HG02759 (cell line): ENCODE results near the gene ARRDC1.
A peak's percentile ranks its signal among the peaks of the same experiment; 100 is the strongest.
"Not testable (repeated sequence)": the region's sequence is repeated elsewhere in the genome, so short reads cannot be mapped to it uniquely, and the experiment has no call there.

Experiments used
- ATAC-seq: cut with Tn5 transposase; IDR thresholded peaks from one replicate; pipeline ENCODE4 v1.9.1; 2021; ENCODE audit warnings: mild to moderate bottlenecking, moderate library complexity; ENCODE audit not compliant: unreplicated experiment

Gene ARRDC1

DNA sequence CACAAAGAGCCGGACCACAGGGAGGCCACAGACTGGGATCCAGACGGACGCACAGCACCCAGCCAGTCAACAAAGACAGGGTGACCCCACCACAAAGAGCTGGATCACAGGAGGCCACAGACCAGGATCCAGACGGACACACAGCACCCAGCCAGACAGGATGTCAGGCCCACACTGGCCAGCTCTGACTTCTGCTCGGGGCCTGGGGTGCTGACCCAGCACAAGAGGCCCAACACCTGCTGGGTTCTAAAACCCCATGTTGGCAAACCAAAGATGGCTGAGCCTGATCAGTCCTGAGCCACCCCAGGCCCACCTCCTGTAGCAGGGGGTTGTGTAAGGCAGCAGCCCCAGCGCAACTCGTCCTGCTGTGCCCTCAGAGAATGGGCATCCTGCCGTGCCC is 21.5 kb upstream of the ARRDC1 start:
- no peak for ATAC-seq

- no peak for ATAC-seq
Observed at GRCh38 chr9:137586854-137587253, 18.6 kb upstream of the ARRDC1 start.

GRCh38 chr9:137588311-137588710 is 17.2 kb upstream of the ARRDC1 start:
- no peak for ATAC-seq

GRCh38 chr9:137588891-137589290 is 16.6 kb upstream of the ARRDC1 start:
- ATAC-seq = no peak

GRCh38 chr9:137589441-137590122 is 15.9 kb upstream of the ARRDC1 start:
- ATAC-seq = peak; percentile 18

DNA sequence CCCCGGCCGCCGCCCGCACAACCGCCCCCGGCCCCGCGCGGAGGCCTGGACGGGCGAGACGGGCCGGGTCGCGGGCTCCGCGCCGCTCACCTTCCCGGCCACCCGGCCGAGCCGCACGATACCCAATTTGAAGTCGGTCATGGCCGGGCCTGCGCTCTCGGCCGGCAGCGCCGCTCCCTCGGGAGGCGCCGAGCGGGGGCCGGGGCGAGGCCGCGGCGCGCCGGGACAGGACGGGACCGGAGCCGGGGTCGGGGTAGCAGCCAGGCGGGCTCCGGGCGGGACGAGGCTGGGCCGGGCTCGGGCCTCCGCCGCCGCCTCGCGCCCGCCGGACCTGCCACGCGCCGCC is 15.4 kb upstream of the ARRDC1 start:
- ATAC-seq = no peak

- ATAC-seq = peak; percentile 88
Observed at GRCh38 chr9:137590469-137591383, 14.8 kb upstream of the ARRDC1 start, which contains the start of gene ZMYND19. Gene ZMYND19 (minus strand): TSS chr9:137590512. CDS start chr9:137590263, 249 bp downstream.

DNA sequence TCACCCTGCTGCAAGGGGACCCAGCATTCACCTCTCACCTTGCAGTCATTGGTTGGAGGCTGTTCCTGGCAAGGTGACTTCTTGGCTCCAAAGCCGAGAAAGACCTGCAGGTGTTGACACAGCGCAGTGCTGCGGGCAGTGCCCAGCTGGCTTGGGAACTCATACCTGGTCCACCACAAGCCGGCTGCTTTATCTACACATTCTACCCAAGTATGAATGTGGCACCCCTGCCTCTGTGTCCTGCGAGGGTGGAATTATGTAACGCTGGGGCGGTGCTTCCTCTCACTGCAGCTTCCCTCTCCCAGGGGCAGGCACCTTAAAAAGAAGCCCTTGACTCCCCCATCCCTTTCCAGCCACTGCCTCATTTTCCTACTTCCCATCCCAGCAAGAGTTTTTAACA is 12.7 kb upstream of the ARRDC1 start:
- ATAC-seq = no peak

GRCh38 chr9:137593176-137593575 is 12.3 kb upstream of the ARRDC1 start:
- no peak for ATAC-seq

- ATAC-seq = not testable (repeated sequence)
Observed at GRCh38 chr9:137596577-137596976, 8.9 kb upstream of the ARRDC1 start.

GRCh38 chr9:137598943-137599342 is 6.5 kb upstream of the ARRDC1 start:
- no peak for ATAC-seq

- ATAC-seq = no peak
Observed at GRCh38 chr9:137602661-137603060, 2.8 kb upstream of the ARRDC1 start.

- ATAC-seq = no peak
Observed at GRCh38 chr9:137603879-137604278, 1.6 kb upstream of the ARRDC1 start.

GRCh38 chr9:137604345-137605086 is 970 bp upstream of the ARRDC1 start:
- no peak for ATAC-seq

GRCh38 chr9:137606005-137606621 is 627 bp downstream of the ARRDC1 start:
- peak; percentile 16 for ATAC-seq

GRCh38 chr9:137606734-137607138 is 1.2 kb downstream of the ARRDC1 start:
- ATAC-seq = no peak

DNA sequence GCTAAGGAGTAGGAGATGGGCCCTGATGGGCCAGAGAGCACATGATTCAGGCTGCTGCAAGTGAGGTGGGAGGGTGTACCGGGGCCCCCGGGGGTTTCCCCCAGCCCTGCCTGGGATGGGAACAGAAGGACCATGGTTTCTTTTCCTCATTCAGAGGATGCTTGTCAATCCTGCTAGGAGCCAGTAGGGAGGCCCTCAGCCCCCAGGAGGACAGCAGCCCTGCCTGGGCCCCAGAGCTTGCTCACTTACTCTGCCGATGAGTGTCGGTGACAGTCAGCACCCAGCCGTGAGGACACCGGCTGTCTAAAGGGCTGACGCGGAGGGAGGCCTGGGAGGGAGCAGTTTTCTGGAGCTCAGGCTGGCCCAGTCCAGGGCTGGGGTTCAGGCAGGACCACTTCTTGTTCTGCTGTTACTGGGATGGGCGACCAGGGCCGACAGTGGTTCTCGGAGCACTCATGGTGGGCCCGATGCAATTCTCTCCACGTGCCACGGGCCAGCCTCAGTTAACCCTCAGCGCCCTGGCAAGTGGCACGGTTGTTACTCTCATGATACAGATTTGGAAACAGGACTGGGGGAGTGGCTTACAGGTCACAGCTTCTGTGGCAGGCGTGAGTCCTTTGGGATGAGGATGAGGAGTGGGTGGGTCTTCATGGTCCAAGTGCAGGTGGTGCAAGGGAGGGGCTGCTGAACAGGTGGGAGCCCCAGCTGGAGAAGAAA is 1.8 kb downstream of the ARRDC1 start:
- ATAC-seq = no peak

DNA sequence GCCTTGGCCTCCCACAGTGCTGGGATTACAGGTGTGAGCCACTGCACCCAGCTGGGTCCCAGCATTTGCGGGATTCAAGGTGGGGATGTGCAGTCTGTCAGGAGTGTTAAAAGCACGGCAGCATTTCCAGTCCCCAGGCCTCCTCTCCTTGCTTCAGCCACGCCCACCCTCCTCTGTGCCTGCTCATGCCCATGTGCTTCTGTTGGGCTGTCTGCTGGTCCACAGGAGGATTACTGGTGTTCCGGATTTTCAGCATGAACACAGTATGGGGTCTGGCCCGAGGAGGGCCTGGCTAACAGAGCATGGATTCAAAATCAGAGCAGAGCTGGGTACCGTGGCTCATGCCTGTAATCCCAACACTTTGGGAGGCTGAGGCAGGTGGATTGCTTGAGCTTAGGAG is 5.5 kb downstream of the ARRDC1 start:
- ATAC-seq = no peak

GRCh38 chr9:137611623-137612609 is 6.4 kb downstream of the ARRDC1 start:
- ATAC-seq = no peak
